WTC11 (cell line): ENCODE data around the gene NPAS1.

Source experiments
- CTCF ChIP-seq: fragments of 200-600 bp; IDR thresholded peaks from 2 replicates; pipeline ENCODE4 v1.8.0; 2022; ENCODE audit warnings: antibody characterized with exemption
- GRHL2 ChIP-seq: fragments of 250-450 bp; sonication (Bioruptor Pico); IDR thresholded peaks from 2 replicates; pipeline ENCODE4 v1.8.0; 2022; ENCODE audit warnings: mild to moderate bottlenecking, moderate library complexity; ENCODE audit not compliant: insufficient replicate concordance, severe bottlenecking
- KAT7 ChIP-seq: sonication (generic); formaldehyde crosslinking; IDR thresholded peaks from 2 replicates; pipeline ENCODE4 v1.8.1; 2023; ENCODE audit warnings: missing genetic modification reagents, mild to moderate bottlenecking, borderline replicate concordance
- NR3C1 ChIP-seq: sonication (generic); formaldehyde crosslinking; conservative IDR thresholded peaks from 2 replicates; pipeline ENCODE4 v1.8.1; 2023; ENCODE audit warnings: low read depth, mild to moderate bottlenecking, missing genetic modification reagents
- PRDM15 ChIP-seq: sonication (generic); formaldehyde crosslinking; IDR thresholded peaks from 2 replicates; pipeline ENCODE4 v1.8.0; 2022; ENCODE audit warnings: missing genetic modification reagents
- TP53 ChIP-seq: sonication (generic); formaldehyde crosslinking; IDR thresholded peaks from 2 replicates; pipeline ENCODE4 v1.8.1; 2023; ENCODE audit warnings: mild to moderate bottlenecking, missing genetic modification reagents
- ZBTB43 ChIP-seq: sonication (generic); formaldehyde crosslinking; IDR thresholded peaks from 2 replicates; pipeline ENCODE4 v1.8.1; 2023; ENCODE audit warnings: mild to moderate bottlenecking, missing genetic modification reagents
- ZNF281 ChIP-seq: sonication (generic); formaldehyde crosslinking; IDR thresholded peaks from 2 replicates; pipeline ENCODE4 v1.8.0; 2023; ENCODE audit warnings: mild to moderate bottlenecking, missing genetic modification reagents

GRCh38 chr19:46970815-46971214 lies 48.8 kb upstream of the NPAS1 start:
- TF ChIP-seq KAT7 (CRISPR knock-in tag) (no peak), NR3C1 (CRISPR knock-in tag) (no peak), CTCF (no peak), PRDM15 (CRISPR knock-in tag) (no peak), TP53 (CRISPR knock-in tag) (no peak), ZNF281 (CRISPR knock-in tag) (no peak), ZBTB43 (no peak), GRHL2 (CRISPR knock-in tag) (no peak)
